HG02763 (cell line): Measurements from ENCODE around the gene PHKA2.

Source experiments
- ATAC-seq: cut with Tn5 transposase; IDR thresholded peaks from one replicate; pipeline ENCODE4 v1.9.1; 2021; ENCODE audit warnings: mild to moderate bottlenecking, moderate library complexity; ENCODE audit not compliant: unreplicated experiment

PHKA2 gene

GRCh38 chrX:18933617-18934016 lies 50.3 kb downstream of the PHKA2 start:
- no peak for ATAC-seq

GRCh38 chrX:18931972-18932371 lies 51.9 kb downstream of the PHKA2 start:
- ATAC-seq: no peak

- ATAC-seq: no peak
These were observed 54.1 kb downstream of the PHKA2 start for GRCh38 chrX:18929775-18930174.

GRCh38 chrX:18927558-18927957 lies 56.4 kb downstream of the PHKA2 start:
- ATAC-seq: no peak

GRCh38 chrX:18924507-18925088 lies 59.3 kb downstream of the PHKA2 start:
- ATAC-seq: no peak

- no peak for ATAC-seq
These were observed 63.3 kb downstream of the PHKA2 start for GRCh38 chrX:18920566-18920965.

- ATAC-seq: no peak
These were observed 63.8 kb downstream of the PHKA2 start for GRCh38 chrX:18920079-18920478.

GRCh38 chrX:18917831-18918230 lies 66.1 kb downstream of the PHKA2 start:
- no peak for ATAC-seq

GRCh38 chrX:18906286-18906685 lies 77.6 kb downstream of the PHKA2 start:
- ATAC-seq: no peak

GRCh38 chrX:18900401-18900976 lies 83.4 kb downstream of the PHKA2 start:
- no peak for ATAC-seq

- ATAC-seq: no peak
These were observed 84.0 kb downstream of the PHKA2 start for GRCh38 chrX:18899796-18900380.

- ATAC-seq: no peak
These were observed 85.4 kb downstream of the PHKA2 start for GRCh38 chrX:18898492-18898891.

- no peak for ATAC-seq
These were observed 85.8 kb downstream of the PHKA2 start for GRCh38 chrX:18898091-18898490.

- no peak for ATAC-seq
These were observed 86.3 kb downstream of the PHKA2 start for GRCh38 chrX:18897611-18898010.

GRCh38 chrX:18896680-18897544 lies 87.0 kb downstream of the PHKA2 start:
- ATAC-seq: no peak

GRCh38 chrX:18895189-18895951 lies 88.5 kb downstream of the PHKA2 start:
- ATAC-seq: no peak

GRCh38 chrX:18894156-18894555 lies 89.8 kb downstream of the PHKA2 start:
- ATAC-seq: no peak

GRCh38 chrX:18893536-18893935 lies 90.4 kb downstream of the PHKA2 start:
- no peak for ATAC-seq

GRCh38 chrX:18892899-18893298 lies 91.0 kb downstream of the PHKA2 start:
- ATAC-seq: no peak

- no peak for ATAC-seq
These were observed 92.4 kb downstream of the PHKA2 start for GRCh38 chrX:18891548-18891945.
